H9 (cell line): ENCODE measurements around the gene OR10T2. TPM values are rescaled to one million over a fixed set of nuclear protein-coding genes. Genes with fewer than 3 reads are reported as not detected.

Experiments
- DNase-seq: peaks from one replicate; pipeline ENCODE4 v3.0.0-alpha.2; 2017
- H2AFZ ChIP-seq: one replicate; pipeline ENCODE4 v1.6.1; 2013; ENCODE audit warnings: mild to moderate bottlenecking, low read length, control low read depth, moderate library complexity
- H2AK5ac ChIP-seq: 2 replicates; pipeline ENCODE4 v1.6.1; 2013; ENCODE audit warnings: low read length, control low read depth, mixed read lengths; ENCODE audit not compliant: insufficient read length
- H2BK120ac ChIP-seq: one replicate; pipeline ENCODE4 v1.6.1; 2013; ENCODE audit warnings: low read depth, mild to moderate bottlenecking, low read length, control low read depth, inconsistent platforms; ENCODE audit not compliant: poor library complexity, severe bottlenecking
- H2BK12ac ChIP-seq: 2 replicates; pipeline ENCODE4 v1.6.1; 2013; ENCODE audit warnings: low read length, control low read depth, mixed read lengths, low read depth; ENCODE audit not compliant: insufficient read length
- H2BK15ac ChIP-seq: 2 replicates; pipeline ENCODE4 v1.6.1; 2013; ENCODE audit warnings: low read depth, low read length, control low read depth
- H2BK20ac ChIP-seq: one replicate; pipeline ENCODE4 v1.6.1; 2013; ENCODE audit warnings: low read depth, mild to moderate bottlenecking, low read length, control low read depth, inconsistent platforms; ENCODE audit not compliant: poor library complexity, severe bottlenecking
- H2BK5ac ChIP-seq: 2 replicates; pipeline ENCODE4 v1.6.1; 2013; ENCODE audit warnings: low read length, control low read depth, mixed read lengths; ENCODE audit not compliant: insufficient read length
- H3K14ac ChIP-seq: 2 replicates; pipeline ENCODE4 v1.6.1; 2013; ENCODE audit warnings: low read length, control low read depth; ENCODE audit not compliant: insufficient read depth
- H3K18ac ChIP-seq: 2 replicates; pipeline ENCODE4 v1.6.1; 2013; ENCODE audit warnings: low read depth, mild to moderate bottlenecking, mixed read lengths, low read length, control low read depth; ENCODE audit not compliant: insufficient read length
- H3K23ac ChIP-seq: 2 replicates; pipeline ENCODE4 v1.6.1; 2013; ENCODE audit warnings: low read length, control low read depth, mixed read lengths, low read depth; ENCODE audit not compliant: insufficient read length
- H3K23me2 ChIP-seq: 2 replicates; pipeline ENCODE4 v1.6.1; 2013; ENCODE audit warnings: low read depth, mild to moderate bottlenecking, mixed read lengths, low read length, control low read depth; ENCODE audit not compliant: insufficient read length, poor library complexity, severe bottlenecking
- H3K27ac ChIP-seq: 2 replicates; pipeline ENCODE4 v1.5.1; 2013; ENCODE audit warnings: low read length, control low read depth, mixed read lengths, low read depth; ENCODE audit not compliant: insufficient read length
- H3K27me3 ChIP-seq: 2 replicates; pipeline ENCODE4 v1.6.1; 2013; ENCODE audit warnings: low read length, control low read depth, inconsistent platforms; ENCODE audit not compliant: insufficient read depth
- H3K4ac ChIP-seq: 2 replicates; pipeline ENCODE4 v1.6.1; 2013; ENCODE audit warnings: low read depth, mild to moderate bottlenecking, control low read depth, inconsistent platforms, low read length, moderate library complexity
- H3K4me1 ChIP-seq: 2 replicates; pipeline ENCODE4 v1.6.1; 2013; ENCODE audit warnings: low read length, control low read depth, inconsistent platforms; ENCODE audit not compliant: insufficient read depth
- H3K4me2 ChIP-seq: 2 replicates; pipeline ENCODE4 v1.6.1; 2013; ENCODE audit warnings: low read length, control low read depth, mixed read lengths; ENCODE audit not compliant: insufficient read length, insufficient read depth
- H3K56ac ChIP-seq: 2 replicates; pipeline ENCODE4 v1.6.1; 2013; ENCODE audit warnings: low read depth, mild to moderate bottlenecking, mixed read lengths, low read length, control low read depth; ENCODE audit not compliant: insufficient read length
- H3K79me1 ChIP-seq: 2 replicates; pipeline ENCODE4 v1.6.1; 2013; ENCODE audit warnings: low read depth, mild to moderate bottlenecking, moderate library complexity, low read length, control low read depth, inconsistent platforms; ENCODE audit not compliant: insufficient read depth, poor library complexity, severe bottlenecking
- H3K79me2 ChIP-seq: 2 replicates; pipeline ENCODE4 v1.6.1; 2013; ENCODE audit warnings: low read length, control low read depth, inconsistent platforms; ENCODE audit not compliant: insufficient read depth
- H3K9ac ChIP-seq: 2 replicates; pipeline ENCODE4 v1.6.1; 2013; ENCODE audit warnings: low read length, control low read depth, mixed read lengths; ENCODE audit not compliant: insufficient read length; ENCODE audit errors: extremely low read depth
- H3K9me3 ChIP-seq: one replicate; pipeline ENCODE4 v1.6.1; 2013; ENCODE audit warnings: low read depth, low read length, inconsistent platforms; ENCODE audit not compliant: control insufficient read depth
- H3T11ph ChIP-seq: one replicate; pipeline ENCODE4 v1.6.1; 2013; ENCODE audit warnings: mild to moderate bottlenecking, low read length, control low read depth, inconsistent platforms
- H4K20me1 ChIP-seq: one replicate; pipeline ENCODE4 v1.6.1; 2013; ENCODE audit not compliant: control insufficient read depth, insufficient read length, insufficient read depth
- H4K5ac ChIP-seq: 2 replicates; pipeline ENCODE4 v1.6.1; 2013; ENCODE audit warnings: low read depth, mild to moderate bottlenecking, mixed read lengths, low read length, control low read depth; ENCODE audit not compliant: insufficient read length
- H4K8ac ChIP-seq: replicated peaks from 2 replicates; pipeline ENCODE4 v1.6.1; 2013; ENCODE audit warnings: low read length, control low read depth, mixed read lengths, low read depth; ENCODE audit not compliant: insufficient read length
- H4K91ac ChIP-seq: 2 replicates; pipeline ENCODE4 v1.6.1; 2013; ENCODE audit warnings: low read depth, mild to moderate bottlenecking, moderate library complexity, mixed read lengths, low read length, control low read depth; ENCODE audit not compliant: insufficient read length
- H3K27ac Mint-ChIP-seq, 3 experiments: 2 replicates in 2 of 3; 3 replicates in 1 of 3; pipeline ENCODE4 v1.8.0; 2020 to 2021; ENCODE audit warnings: mixed read lengths in 3 of 3, mild to moderate bottlenecking in 1 of 3, moderate library complexity in 1 of 3
- H3K27me3 Mint-ChIP-seq: 2 replicates; pipeline ENCODE4 v1.8.0; 2021; ENCODE audit warnings: low read depth, mild to moderate bottlenecking, moderate library complexity, mixed read lengths
- H3K36me3 Mint-ChIP-seq, 3 experiments: 2 replicates in 2 of 3; 3 replicates in 1 of 3; pipeline ENCODE4 v1.8.0; 2020 to 2021; ENCODE audit warnings: low read depth in 3 of 3, mixed read lengths in 3 of 3; ENCODE audit not compliant: insufficient read depth in 1 of 3
- H3K4me1 Mint-ChIP-seq, 2 experiments: 2 replicates each; pipeline ENCODE4 v1.8.0; 2020; ENCODE audit warnings: mixed read lengths in 2 of 2
- H3K4me3 Mint-ChIP-seq, 2 experiments: 2 replicates in 1 of 2; 3 replicates in 1 of 2; pipeline ENCODE4 v1.8.0; 2020 to 2021; ENCODE audit warnings: mild to moderate bottlenecking in 2 of 2, mixed read lengths in 2 of 2, moderate library complexity in 1 of 2
- H3K9me3 Mint-ChIP-seq, 2 experiments: 2 replicates in 1 of 2; 3 replicates in 1 of 2; pipeline ENCODE4 v1.8.0; 2020; ENCODE audit warnings: mild to moderate bottlenecking in 2 of 2, mixed read lengths in 2 of 2, moderate library complexity in 1 of 2
- CTCF ChIP-seq: fragments of 200-600 bp; sonication (generic); conservative IDR thresholded peaks from 3 replicates; pipeline ENCODE4 v1.8.0; 2021; ENCODE audit warnings: antibody characterized with exemption, mild to moderate bottlenecking
- WGBS: extraction: QIAGEN DNeasy Blood & Tissue Kit; methylation state at CpG from one replicate; pipeline ENCODE4 v1.1.7; 2013; ENCODE audit warnings: missing lambda C conversion rate, low lambda C conversion rate, mixed read lengths; ENCODE audit not compliant: insufficient read length; ENCODE audit errors: extremely low coverage; 5-methylcytosine and 5-hydroxymethylcytosine counted together
- total RNA-seq: library from RNA; stranded (reverse); gene quantifications from 2 replicates; pipeline ENCODE4 v1.2.1, GENCODE V29; 2021

OR10T2 gene
- total RNA-seq, 1 experiment from 2014 or later: not detected

- H3K23me2 ChIP-seq: no peaks in the 10 kb centered on the region
- no peaks in the 10 kb centered on the region for H3K36me3 Mint-ChIP-seq
- H2AFZ ChIP-seq: no peak overlapping the region
- H3K9me3 Mint-ChIP-seq: no peaks in the 10 kb centered on the region
- H2BK5ac ChIP-seq: no peak overlapping the region
- no peak overlapping the region for H3K4ac ChIP-seq
- no peaks in the 10 kb centered on the region for H3K27me3 ChIP-seq
- no peak overlapping the region for H4K91ac ChIP-seq
- no peak for DNase-seq
- H3K27ac ChIP-seq: no peak overlapping the region
- no peak overlapping the region for H3K18ac ChIP-seq
- no peak overlapping the region for H2BK120ac ChIP-seq
- no peak for TF ChIP-seq CTCF
- no peak overlapping the region for H3K23ac ChIP-seq
- H3K9me3 ChIP-seq: no peaks in the 10 kb centered on the region
- no peaks in the 10 kb centered on the region for H3K4me1 Mint-ChIP-seq
- H3K27ac Mint-ChIP-seq: no peak overlapping the region
- H2BK12ac ChIP-seq: no peak overlapping the region
- no peak overlapping the region for H3T11ph ChIP-seq
- H3K9ac ChIP-seq: no peak overlapping the region
- no peak overlapping the region for H3K4me3 Mint-ChIP-seq
- H4K8ac ChIP-seq: no peak overlapping the region
- no peaks in the 10 kb centered on the region for H3K27me3 Mint-ChIP-seq
- no peak overlapping the region for H2BK15ac ChIP-seq
- no peaks in the 10 kb centered on the region for H3K79me1 ChIP-seq
- no peaks in the 10 kb centered on the region for H4K20me1 ChIP-seq
- no peak overlapping the region for H2BK20ac ChIP-seq
- no peak overlapping the region for H3K14ac ChIP-seq
- H3K79me2 ChIP-seq: no peaks in the 10 kb centered on the region
- H3K4me1 ChIP-seq: no peaks in the 10 kb centered on the region
- WGBS: no CpG with 5 or more reads among the region's 3 CpGs
- no peak overlapping the region for H3K56ac ChIP-seq
- H3K4me2 ChIP-seq: no peak overlapping the region
- H2AK5ac ChIP-seq: no peak overlapping the region
- H4K5ac ChIP-seq: no peak overlapping the region
Observed at GRCh38 chr1:158396646-158397045, 2.6 kb downstream of the OR10T2 start.
